DOHH2 (cell line): Measurements from ENCODE around the gene SMARCAD1.

Source experiments
- H3F3A ChIP-seq: fragments of 200-600 bp; sonication (generic), shearing (Covaris generic); 2 replicates; pipeline ENCODE4 v1.6.0; 2016; ENCODE audit warnings: antibody characterized with exemption, mild to moderate bottlenecking; ENCODE audit not compliant: control insufficient read depth, insufficient read depth
- H3K27ac ChIP-seq: fragments of 200-600 bp; sonication (generic); 2 replicates; pipeline ENCODE4 v1.5.1; 2014; ENCODE audit warnings: low read depth, mild to moderate bottlenecking, low read length, moderate library complexity
- H3K27me3 ChIP-seq: fragments of 200-600 bp; sonication (generic); 2 replicates; pipeline ENCODE4 v1.6.1; 2014; ENCODE audit warnings: mild to moderate bottlenecking, low read length, mixed read lengths; ENCODE audit not compliant: control insufficient read depth
- H3K36me3 ChIP-seq: fragments of 200-600 bp; sonication (generic); 2 replicates; pipeline ENCODE4 v1.6.1; 2014; ENCODE audit warnings: mild to moderate bottlenecking, low read length, moderate library complexity, mixed read lengths; ENCODE audit not compliant: control insufficient read depth
- H3K4me1 ChIP-seq: fragments of 200-600 bp; sonication (generic); 2 replicates; pipeline ENCODE4 v1.6.1; 2014; ENCODE audit warnings: mild to moderate bottlenecking, low read length, mixed read lengths; ENCODE audit not compliant: control insufficient read depth
- H3K4me2 ChIP-seq: fragments of 200-600 bp; sonication (generic); 2 replicates; pipeline ENCODE4 v1.6.0; 2014; ENCODE audit warnings: mild to moderate bottlenecking, low read length, moderate library complexity
- H3K4me3 ChIP-seq: fragments of 200-600 bp; sonication (generic); 2 replicates; pipeline ENCODE4 v1.5.1; 2014; ENCODE audit warnings: mild to moderate bottlenecking, low read length, mixed read lengths
- H3K79me2 ChIP-seq: fragments of 200-600 bp; sonication (generic); 2 replicates; pipeline ENCODE4 v1.6.1; 2014; ENCODE audit warnings: mild to moderate bottlenecking, low read length, mixed read lengths; ENCODE audit not compliant: control insufficient read depth
- H3K9me2 ChIP-seq: fragments of 200-600 bp; sonication (generic); replicated peaks from 2 replicates; pipeline ENCODE4 v1.6.1; 2014; ENCODE audit warnings: mild to moderate bottlenecking, low read length, mixed read lengths; ENCODE audit not compliant: control insufficient read depth
- H3K9me3 ChIP-seq: fragments of 200-600 bp; sonication (generic); 2 replicates; pipeline ENCODE4 v1.6.1; 2014; ENCODE audit warnings: antibody characterized with exemption, low read length, mixed read lengths; ENCODE audit not compliant: control insufficient read depth, insufficient read depth
- H4K20me1 ChIP-seq: fragments of 200-600 bp; sonication (generic); 2 replicates; pipeline ENCODE4 v1.6.0; 2014; ENCODE audit warnings: low read depth, mild to moderate bottlenecking, antibody characterized with exemption, low read length, moderate library complexity; ENCODE audit not compliant: control insufficient read depth, insufficient read depth
- EZH2phosphoT487 ChIP-seq: fragments of 200-600 bp; sonication (generic); IDR thresholded peaks from 2 replicates; pipeline ENCODE4 v1.6.1; 2017; ENCODE audit warnings: borderline replicate concordance, mild to moderate bottlenecking, antibody characterized with exemption, low read length, moderate library complexity, mixed read lengths
- TF ChIP-seq, protein P1 (sequence below): fragments of 200-600 bp; sonication (generic); IDR thresholded peaks from one replicate; pipeline ENCODE4 v1.5.1; 2014; ENCODE audit warnings: antibody characterized with exemption, mild to moderate bottlenecking, low read depth, low read length; ENCODE audit not compliant: poor library complexity, severe bottlenecking

The SMARCAD1 gene

DNA sequence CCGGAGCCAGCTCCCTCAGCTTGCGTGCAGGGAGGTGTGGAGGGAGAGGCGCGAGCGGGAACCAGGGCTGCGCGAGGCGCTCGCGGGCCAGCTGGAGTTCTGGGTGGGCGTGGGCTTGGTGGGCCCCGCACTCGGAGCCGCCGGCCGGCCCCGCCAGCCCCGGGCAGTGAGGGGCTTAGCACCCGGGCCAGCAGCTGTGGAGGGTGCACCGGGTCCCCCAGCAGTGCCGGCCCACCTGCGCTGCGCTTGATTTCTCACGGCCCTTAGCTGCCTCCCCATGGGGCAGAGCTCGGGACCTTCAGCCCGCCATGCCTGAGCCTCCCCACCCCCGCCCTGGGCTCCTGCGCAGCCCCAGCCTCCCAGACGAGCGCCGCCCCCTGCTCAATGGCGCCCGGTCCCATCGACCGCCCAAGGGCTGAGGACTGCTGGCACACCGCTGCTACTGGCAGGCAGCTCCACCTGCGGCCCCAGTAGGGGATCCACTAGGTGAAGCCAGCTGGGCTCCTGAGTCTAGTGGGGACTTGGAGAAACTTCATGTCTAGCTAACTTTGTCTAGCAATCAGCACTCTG lies 37.8 kb upstream of the SMARCAD1 start:
- Histone ChIP-seq H3K9me2 (no peaks in the 10 kb centered on the region), H3K4me2 (no peak overlapping the region), H3K27ac (no peak overlapping the region), H4K20me1 (no peaks in the 10 kb centered on the region), H3K4me3 (no peak overlapping the region), H3K36me3 (no peaks in the 10 kb centered on the region), H3K79me2 (no peaks in the 10 kb centered on the region), H3K9me3 (peaks cover 3% of the 10 kb centered on the region; the same call in 1 of the 2 replicates), H3F3A (no peaks in the 10 kb centered on the region), H3K4me1 (no peaks in the 10 kb centered on the region), H3K27me3 (no peaks in the 10 kb centered on the region)
- TF ChIP-seq EZH2phosphoT487 = no peak
- TF ChIP-seq, protein P1, sequence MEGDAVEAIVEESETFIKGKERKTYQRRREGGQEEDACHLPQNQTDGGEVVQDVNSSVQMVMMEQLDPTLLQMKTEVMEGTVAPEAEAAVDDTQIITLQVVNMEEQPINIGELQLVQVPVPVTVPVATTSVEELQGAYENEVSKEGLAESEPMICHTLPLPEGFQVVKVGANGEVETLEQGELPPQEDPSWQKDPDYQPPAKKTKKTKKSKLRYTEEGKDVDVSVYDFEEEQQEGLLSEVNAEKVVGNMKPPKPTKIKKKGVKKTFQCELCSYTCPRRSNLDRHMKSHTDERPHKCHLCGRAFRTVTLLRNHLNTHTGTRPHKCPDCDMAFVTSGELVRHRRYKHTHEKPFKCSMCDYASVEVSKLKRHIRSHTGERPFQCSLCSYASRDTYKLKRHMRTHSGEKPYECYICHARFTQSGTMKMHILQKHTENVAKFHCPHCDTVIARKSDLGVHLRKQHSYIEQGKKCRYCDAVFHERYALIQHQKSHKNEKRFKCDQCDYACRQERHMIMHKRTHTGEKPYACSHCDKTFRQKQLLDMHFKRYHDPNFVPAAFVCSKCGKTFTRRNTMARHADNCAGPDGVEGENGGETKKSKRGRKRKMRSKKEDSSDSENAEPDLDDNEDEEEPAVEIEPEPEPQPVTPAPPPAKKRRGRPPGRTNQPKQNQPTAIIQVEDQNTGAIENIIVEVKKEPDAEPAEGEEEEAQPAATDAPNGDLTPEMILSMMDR = no peak

DNA sequence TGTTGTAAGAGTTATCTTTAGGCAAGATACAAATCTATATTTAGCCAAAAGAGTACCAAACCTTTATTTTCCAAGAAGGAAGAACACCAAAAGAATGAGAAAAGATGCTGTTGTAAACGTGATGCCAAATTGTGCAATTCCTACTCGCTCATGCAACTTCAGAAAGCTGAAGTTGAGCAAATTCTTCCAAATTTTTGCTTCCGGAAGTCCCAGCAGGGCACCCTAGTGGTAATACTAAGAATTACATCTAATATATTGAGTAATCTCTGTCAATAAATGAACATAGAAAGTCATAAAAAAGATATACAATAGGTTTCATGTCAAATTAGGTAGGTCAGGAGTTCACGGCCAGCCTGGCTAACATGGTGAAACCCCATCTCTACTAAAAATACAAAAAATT lies 36.0 kb upstream of the SMARCAD1 start:
- Histone ChIP-seq H3K4me1 (no peaks in the 10 kb centered on the region), H3K27ac (no peak overlapping the region), H3K36me3 (no peaks in the 10 kb centered on the region), H3K4me2 (no peak overlapping the region), H3K79me2 (no peaks in the 10 kb centered on the region), H3K4me3 (no peak overlapping the region), H3K9me2 (no peaks in the 10 kb centered on the region), H4K20me1 (no peaks in the 10 kb centered on the region), H3K9me3 (peaks cover 3% of the 10 kb centered on the region; the same call in 1 of the 2 replicates), H3F3A (no peaks in the 10 kb centered on the region), H3K27me3 (no peaks in the 10 kb centered on the region)
- no peak for TF ChIP-seq EZH2phosphoT487
- TF ChIP-seq, protein P1 = peak; percentile 65

DNA sequence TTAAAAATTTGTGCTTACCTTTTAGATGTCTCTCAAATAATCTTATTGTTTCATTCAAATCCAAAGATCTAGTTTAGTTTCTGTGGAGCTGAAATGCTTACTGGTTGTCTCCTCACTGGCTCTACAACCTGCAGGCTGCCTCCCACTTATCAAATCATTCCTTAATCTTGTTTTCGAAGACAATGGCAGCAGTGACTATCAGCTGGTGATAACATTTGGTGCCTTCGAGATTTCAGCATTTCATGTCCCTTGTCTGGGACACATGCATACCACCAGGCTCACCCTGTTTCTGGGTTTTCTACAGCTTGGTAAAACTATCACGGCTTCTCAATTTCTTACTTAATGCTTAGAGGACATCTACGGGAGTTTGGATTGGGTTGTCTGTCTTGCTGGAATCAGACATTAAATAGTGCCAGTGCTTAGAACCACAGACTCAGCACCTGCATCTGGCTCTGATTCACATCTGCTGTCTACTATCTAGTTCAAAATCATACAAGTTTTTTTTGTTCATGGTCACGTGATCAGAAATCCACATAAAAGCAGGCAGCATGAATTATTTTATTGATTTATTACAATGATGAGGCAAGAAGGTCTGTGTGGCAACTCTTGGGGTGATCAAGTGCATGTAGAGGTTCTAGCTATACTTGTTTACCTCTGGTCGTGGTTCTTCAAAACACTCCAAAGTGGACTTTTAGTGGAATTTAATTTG lies 32.0 kb upstream of the SMARCAD1 start:
- H4K20me1 ChIP-seq = no peaks in the 10 kb centered on the region
- H3K9me2 ChIP-seq = no peaks in the 10 kb centered on the region
- H3K4me2 ChIP-seq = no peak overlapping the region
- H3K36me3 ChIP-seq = no peaks in the 10 kb centered on the region
- no peaks in the 10 kb centered on the region for H3K79me2 ChIP-seq
- no peak overlapping the region for H3K4me3 ChIP-seq
- H3K27ac ChIP-seq = no peak overlapping the region
- TF ChIP-seq, protein P1 = no peak
- no peak for TF ChIP-seq EZH2phosphoT487
- no peaks in the 10 kb centered on the region for H3K27me3 ChIP-seq
- no peaks in the 10 kb centered on the region for H3F3A ChIP-seq
- H3K9me3 ChIP-seq = peaks cover 3% of the 10 kb centered on the region; the same call in 1 of the 2 replicates
- no peaks in the 10 kb centered on the region for H3K4me1 ChIP-seq
